Measurements from ENCODE around the gene AIP. TPM values are rescaled to one million over a fixed set of nuclear protein-coding genes. Genes with fewer than 3 reads are reported as not detected.
"Not testable (repeated sequence)": the region's sequence is repeated elsewhere in the genome, so short reads cannot be mapped to it uniquely, and the experiment has no call there.

The AIP gene
- total RNA-seq, 1 experiment from 2014 or later, result 110 TPM

- no peaks in the 10 kb centered on the region for H3K9me3 ChIP-seq
- Mint-ChIP-seq H3K36me3 (ENCODE audit: insufficient read depth, unreplicated experiment) (peaks cover 42% of the 10 kb centered on the region), H3K4me1 (ENCODE audit: low read depth, unreplicated experiment) (peaks cover 24% of the 10 kb centered on the region), H3K27me3 (ENCODE audit: insufficient read depth, unreplicated experiment) (no peaks in the 10 kb centered on the region), H3K9me3 (ENCODE audit: unreplicated experiment) (no peaks in the 10 kb centered on the region), H3K4me3 (ENCODE audit: unreplicated experiment) (peak overlapping the region; percentile 99), H3K27ac (ENCODE audit: unreplicated experiment) (peak overlapping the region; percentile 99)
- DNase-seq, result peak in 1 of 2 experiments; percentile 47
- ChIA-PET POLR2A (interaction anchor here (0.6 to 1.8 kb wide), 2 partner anchors 15 to 82 kb away, joined by 3 to 12 read pairs; partner anchors contain the start of genes PPP1CA and TMEM134), CTCF (interaction anchor here (1.5 to 2.1 kb wide), 2 partner anchors 83 to 110 kb away, joined by 3 to 14 read pairs; partner anchors contain the start of genes CLCF1 and PPP1CA)
- peak overlapping the region; percentile 48 for H3K4me3 ChIP-seq (ENCODE audit: low read depth, low read length)
- TF ChIP-seq, protein P1, sequence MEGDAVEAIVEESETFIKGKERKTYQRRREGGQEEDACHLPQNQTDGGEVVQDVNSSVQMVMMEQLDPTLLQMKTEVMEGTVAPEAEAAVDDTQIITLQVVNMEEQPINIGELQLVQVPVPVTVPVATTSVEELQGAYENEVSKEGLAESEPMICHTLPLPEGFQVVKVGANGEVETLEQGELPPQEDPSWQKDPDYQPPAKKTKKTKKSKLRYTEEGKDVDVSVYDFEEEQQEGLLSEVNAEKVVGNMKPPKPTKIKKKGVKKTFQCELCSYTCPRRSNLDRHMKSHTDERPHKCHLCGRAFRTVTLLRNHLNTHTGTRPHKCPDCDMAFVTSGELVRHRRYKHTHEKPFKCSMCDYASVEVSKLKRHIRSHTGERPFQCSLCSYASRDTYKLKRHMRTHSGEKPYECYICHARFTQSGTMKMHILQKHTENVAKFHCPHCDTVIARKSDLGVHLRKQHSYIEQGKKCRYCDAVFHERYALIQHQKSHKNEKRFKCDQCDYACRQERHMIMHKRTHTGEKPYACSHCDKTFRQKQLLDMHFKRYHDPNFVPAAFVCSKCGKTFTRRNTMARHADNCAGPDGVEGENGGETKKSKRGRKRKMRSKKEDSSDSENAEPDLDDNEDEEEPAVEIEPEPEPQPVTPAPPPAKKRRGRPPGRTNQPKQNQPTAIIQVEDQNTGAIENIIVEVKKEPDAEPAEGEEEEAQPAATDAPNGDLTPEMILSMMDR (IDR thresholded peaks at IDR 0.05; ENCODE audit: insufficient read depth in 1 of 2, low read depth in 1 of 2, low read length in 1 of 2, severe bottlenecking in 1 of 2, unreplicated experiment in 1 of 2), result no peak
- no peaks in the 10 kb centered on the region for H3K27me3 ChIP-seq (replicated peaks; ENCODE audit: control insufficient read depth, insufficient read depth, low read length)
- H3K4me1 ChIP-seq, result peaks cover 4% of the 10 kb centered on the region; the same call in 1 of the 2 replicates
- peaks cover 5% of the 10 kb centered on the region for H3K36me3 ChIP-seq (ENCODE audit: control insufficient read depth, insufficient read depth, low read length)
- BruUV-seq (replicated peaks), result no TSS peak
- intact Hi-C loops (cut with micrococcal nuclease; ENCODE audit: unreplicated experiment), result loop anchor here (1.0 to 5.0 kb wide), 7 partner anchors 15 to 82 kb away; partner anchors contain the start of genes CDK2AP2, CORO1B, PPP1CA and RPS6KB2
Observed at GRCh38 chr11:67483831-67484665, 1.2 kb downstream of the AIP start.

GRCh38 chr11:67484847-67485311 is 2.1 kb downstream of the AIP start:
- peaks cover 30% of the 10 kb centered on the region for H3K4me1 Mint-ChIP-seq (ENCODE audit: low read depth, unreplicated experiment)
- Histone ChIP-seq H3K4me1 (peaks cover 4% of the 10 kb centered on the region; the same call in 1 of the 2 replicates), H3K4me3 (ENCODE audit: low read depth, low read length) (no peak overlapping the region), H3K27me3 (replicated peaks; ENCODE audit: control insufficient read depth, insufficient read depth, low read length) (no peaks in the 10 kb centered on the region), H3K36me3 (ENCODE audit: control insufficient read depth, insufficient read depth, low read length) (peaks cover 8% of the 10 kb centered on the region), H3K9me3 (no peaks in the 10 kb centered on the region)
- peak overlapping the region; percentile 5 for H3K27ac Mint-ChIP-seq (ENCODE audit: unreplicated experiment)
- TF ChIP-seq, protein P1 (IDR thresholded peaks at IDR 0.05; ENCODE audit: insufficient read depth in 1 of 2, low read depth in 1 of 2, low read length in 1 of 2, severe bottlenecking in 1 of 2, unreplicated experiment in 1 of 2), result no peak
- H3K27me3 Mint-ChIP-seq (ENCODE audit: insufficient read depth, unreplicated experiment), result no peaks in the 10 kb centered on the region
- intact Hi-C loops (cut with micrococcal nuclease; ENCODE audit: unreplicated experiment), result loop anchor here (5.0 kb wide), 1 partner anchor 83 kb away; the partner anchor contains the start of genes PPP1CA and TBC1D10C
- no TSS peak for BruUV-seq (replicated peaks)
- peaks cover 48% of the 10 kb centered on the region for H3K36me3 Mint-ChIP-seq (ENCODE audit: insufficient read depth, unreplicated experiment)
- ChIA-PET POLR2A (no interaction called here), CTCF (interaction anchor here (0.7 kb wide), 1 partner anchor 80 kb away, joined by 4 read pairs; no protein-coding TSS in a partner anchor)
- no peak for DNase-seq
- peak overlapping the region; percentile 99 for H3K4me3 Mint-ChIP-seq (ENCODE audit: unreplicated experiment)
- H3K9me3 Mint-ChIP-seq (ENCODE audit: unreplicated experiment), result no peaks in the 10 kb centered on the region

DNA sequence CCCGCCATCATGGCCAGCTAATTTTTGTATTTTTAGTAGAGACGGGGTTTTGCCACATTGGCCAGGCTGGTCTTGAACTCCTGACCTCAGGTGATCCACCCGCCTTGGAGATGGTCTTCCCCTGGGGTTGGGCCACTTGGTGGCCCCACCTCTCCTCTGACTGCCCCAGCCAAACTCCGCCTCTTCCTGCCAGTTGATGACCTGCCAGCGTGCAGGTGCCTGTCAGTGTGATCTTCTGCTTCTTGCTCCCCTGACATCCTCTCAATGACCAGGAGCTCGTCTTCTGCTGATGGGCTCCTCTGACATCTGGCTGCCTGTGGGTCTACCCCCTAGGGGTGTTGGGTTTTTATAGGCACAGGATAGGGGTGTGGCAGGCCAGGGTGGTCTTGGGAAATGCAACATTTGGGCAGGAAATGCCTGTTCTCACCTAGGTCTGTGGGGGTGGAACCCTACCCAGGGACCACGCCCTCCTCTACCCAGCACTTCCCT is 3.1 kb downstream of the AIP start:
- H3K27me3 ChIP-seq (replicated peaks; ENCODE audit: control insufficient read depth, insufficient read depth, low read length); H3K4me1 ChIP-seq; H3K4me3 Mint-ChIP-seq (ENCODE audit: unreplicated experiment); DNase-seq; H3K9me3 ChIP-seq; CTCF ChIA-PET; H3K27me3 Mint-ChIP-seq (ENCODE audit: insufficient read depth, unreplicated experiment); BruUV-seq (replicated peaks); intact Hi-C loops (cut with micrococcal nuclease; ENCODE audit: unreplicated experiment); H3K4me3 ChIP-seq (ENCODE audit: low read depth, low read length); H3K9me3 Mint-ChIP-seq (ENCODE audit: unreplicated experiment); H3K27ac Mint-ChIP-seq (ENCODE audit: unreplicated experiment): not testable (repeated sequence)
- Mint-ChIP-seq H3K4me1 (ENCODE audit: low read depth, unreplicated experiment) (peaks cover 30% of the 10 kb centered on the region), H3K36me3 (ENCODE audit: insufficient read depth, unreplicated experiment) (peaks cover 58% of the 10 kb centered on the region)
- peaks cover 12% of the 10 kb centered on the region for H3K36me3 ChIP-seq (ENCODE audit: control insufficient read depth, insufficient read depth, low read length)
- POLR2A ChIA-PET, result interaction anchor here (0.7 kb wide), 2 partner anchors 135 to 167 kb away, joined by 6 to 11 read pairs; no protein-coding TSS in a partner anchor
